Right atrium auricular region (tissue), 2 donors: ENCODE measurements around the gene FAM83B. TPM values are rescaled to one million over a fixed set of nuclear protein-coding genes. Genes with fewer than 3 reads are reported as not detected.
A peak's percentile ranks its signal among the peaks of the same experiment; 100 is the strongest.
"Not testable (repeated sequence)": the region's sequence is repeated elsewhere in the genome, so short reads cannot be mapped to it uniquely, and the experiment has no call there.

Experiments
- DNase-seq: peaks from one replicate; pipeline ENCODE4 v3.0.0-alpha.2; 2019; ENCODE audit warnings: low spot score
- H3K27ac ChIP-seq, 2 donors: fragments of 200-600 bp; sonication (generic); 1 replicate in 1 of 2; 2 replicates in 1 of 2; pipeline ENCODE4 v1.5.1; 2016 to 2019
- H3K27me3 ChIP-seq, 2 donors: fragments of 200-600 bp; sonication (generic); one replicate each; pipeline versions ENCODE4 v1.5.1 to v1.6.0; 2017 to 2019
- H3K36me3 ChIP-seq: fragments of 200-600 bp; sonication (generic); one replicate; pipeline ENCODE4 v1.5.1; 2016
- H3K4me1 ChIP-seq, 2 donors: fragments of 200-600 bp; sonication (generic); one replicate each; pipeline versions ENCODE4 v1.5.1 to v1.6.0; 2017 to 2019
- H3K4me3 ChIP-seq, 2 donors: fragments of 200-600 bp; sonication (generic); 1 replicate in 1 of 2; 2 replicates in 1 of 2; pipeline ENCODE4 v1.5.1; 2017 to 2019; ENCODE audit warnings: mild to moderate bottlenecking in 1 of 2, moderate library complexity in 1 of 2
- H3K9me3 ChIP-seq, 2 donors: fragments of 200-600 bp; sonication (generic); one replicate each; pipeline ENCODE4 v1.5.1; 2019
- CTCF ChIP-seq, 2 donors: fragments of 200-600 bp; sonication (generic); IDR thresholded peaks; one replicate each; pipeline ENCODE4 v1.5.1; 2019; ENCODE audit warnings: antibody characterized with exemption in 2 of 2
- total RNA-seq, 2 donors: library from RNA; depleted of rRNA; stranded (reverse); fragments of >200 nt; gene quantifications; one replicate each; pipeline ENCODE4 v1.1.0, GENCODE V29; 2016

The FAM83B gene
- total RNA-seq, 2 donors from 2014 or later = 8.9 to 19.6 TPM

- no peak for DNase-seq
- H3K4me3 ChIP-seq = no peak overlapping the region
- TF ChIP-seq CTCF (IDR thresholded peaks at IDR 0.05) = no peak
- no peaks in the 10 kb centered on the region for H3K36me3 ChIP-seq
- H3K9me3 ChIP-seq = peaks cover 0 to 9% of the 10 kb centered on the region in 2 donors
- no peak overlapping the region for H3K27ac ChIP-seq
- H3K4me1 ChIP-seq = no peaks in the 10 kb centered on the region
- no peaks in the 10 kb centered on the region for H3K27me3 ChIP-seq
These were observed 90.8 kb downstream of the FAM83B start for GRCh38 chr6:54937371-54937770.

GRCh38 chr6:54957698-54958097, 111.1 kb downstream of the FAM83B start:
- no peak for DNase-seq
- peaks cover 0 to 6% of the 10 kb centered on the region in 2 donors for H3K9me3 ChIP-seq
- no peaks in the 10 kb centered on the region for H3K36me3 ChIP-seq
- no peaks in the 10 kb centered on the region for H3K27me3 ChIP-seq
- H3K4me3 ChIP-seq = no peak overlapping the region
- no peak for TF ChIP-seq CTCF (IDR thresholded peaks at IDR 0.05)
- H3K27ac ChIP-seq = peak overlapping the region in 1 of 2 donors; percentile 40
- H3K4me1 ChIP-seq = no peaks in the 10 kb centered on the region

GRCh38 chr6:54958446-54958845, 111.9 kb downstream of the FAM83B start:
- no peak for DNase-seq
- H3K27ac ChIP-seq = peak overlapping the region in 1 of 2 donors; percentile 40
- H3K36me3 ChIP-seq = no peaks in the 10 kb centered on the region
- H3K9me3 ChIP-seq = peaks cover 0 to 6% of the 10 kb centered on the region in 2 donors
- H3K4me1 ChIP-seq = no peaks in the 10 kb centered on the region
- TF ChIP-seq CTCF (IDR thresholded peaks at IDR 0.05) = no peak
- H3K4me3 ChIP-seq = no peak overlapping the region
- H3K27me3 ChIP-seq = no peaks in the 10 kb centered on the region

GRCh38 chr6:54959820-54960219, 113.2 kb downstream of the FAM83B start:
- H3K27me3 ChIP-seq = no peaks in the 10 kb centered on the region
- no peak for DNase-seq
- H3K4me3 ChIP-seq = no peak overlapping the region
- H3K36me3 ChIP-seq = no peaks in the 10 kb centered on the region
- H3K27ac ChIP-seq = no peak overlapping the region
- no peaks in the 10 kb centered on the region for H3K4me1 ChIP-seq
- peaks cover 0 to 6% of the 10 kb centered on the region in 2 donors for H3K9me3 ChIP-seq
- no peak for TF ChIP-seq CTCF (IDR thresholded peaks at IDR 0.05)

- DNase-seq, H3K27me3 ChIP-seq, H3K4me1 ChIP-seq, H3K4me3 ChIP-seq, H3K36me3 ChIP-seq, H3K27ac ChIP-seq, H3K9me3 ChIP-seq: not testable (repeated sequence)
These were observed 114.8 kb downstream of the FAM83B start for GRCh38 chr6:54961372-54961771.

- no peak for TF ChIP-seq CTCF (IDR thresholded peaks at IDR 0.05)
- H3K4me3 ChIP-seq = no peak overlapping the region
These were observed 123.8 kb downstream of the FAM83B start for GRCh38 chr6:54970337-54970736.

More at GRCh38 chr6:54970337-54970736, 123.8 kb downstream of the FAM83B start:
- Histone ChIP-seq H3K9me3 (no peaks in the 10 kb centered on the region), H3K36me3 (no peaks in the 10 kb centered on the region), H3K27me3 (no peaks in the 10 kb centered on the region), H3K4me1 (no peaks in the 10 kb centered on the region), H3K27ac (no peak overlapping the region)
- no peak for DNase-seq
